GM23338 (cell line): ENCODE data around the gene CNOT6L. TPM values are rescaled to one million over a fixed set of nuclear protein-coding genes. Genes with fewer than 3 reads are reported as not detected.

Source experiments
- ATAC-seq: fragments of 200-7000 bp; cut with Tn5 transposase; 3 replicates; pipeline ENCODE4 v1.9.1; 2020
- DNase-seq: peaks from one replicate; pipeline ENCODE4 v3.0.0-alpha.2; 2015; ENCODE audit warnings: low spot score
- H2AFZ ChIP-seq: fragments of 200-600 bp; sonication (generic); 2 replicates; pipeline ENCODE4 v1.8.0; 2016; ENCODE audit warnings: antibody characterized with exemption, mild to moderate bottlenecking, moderate library complexity
- H3F3A ChIP-seq: fragments of 200-600 bp; sonication (generic); replicated peaks from 2 replicates; pipeline ENCODE4 v1.8.0; 2017; ENCODE audit warnings: antibody characterized with exemption, mixed run types, low read depth
- H3K27ac ChIP-seq: fragments of 200-600 bp; sonication (generic); 2 replicates; pipeline ENCODE4 v1.6.1; 2016; ENCODE audit warnings: low read depth
- H3K27me3 ChIP-seq: fragments of 200-600 bp; sonication (generic); 2 replicates; pipeline ENCODE4 v1.8.0; 2016; ENCODE audit warnings: mild to moderate bottlenecking, mixed run types, moderate library complexity; ENCODE audit not compliant: insufficient read depth
- H3K36me3 ChIP-seq: fragments of 200-600 bp; sonication (generic); 2 replicates; pipeline ENCODE4 v1.8.0; 2016; ENCODE audit warnings: mild to moderate bottlenecking; ENCODE audit not compliant: insufficient read depth
- H3K4me1 ChIP-seq: fragments of 200-600 bp; sonication (generic); 2 replicates; pipeline ENCODE4 v1.8.0; 2016; ENCODE audit warnings: mild to moderate bottlenecking, moderate library complexity; ENCODE audit not compliant: insufficient read depth
- H3K4me2 ChIP-seq: fragments of 200-600 bp; sonication (generic); 2 replicates; pipeline ENCODE4 v1.7.1; 2017; ENCODE audit warnings: mixed run types
- H3K4me3 ChIP-seq: fragments of 200-600 bp; sonication (generic); 2 replicates; pipeline ENCODE4 v1.6.1; 2016; ENCODE audit warnings: mixed run types
- H3K79me2 ChIP-seq: fragments of 200-600 bp; sonication (generic); replicated peaks from 2 replicates; pipeline ENCODE4 v1.8.0; 2017; ENCODE audit warnings: mild to moderate bottlenecking; ENCODE audit not compliant: insufficient read depth
- H3K9me2 ChIP-seq: fragments of 200-600 bp; sonication (generic); 2 replicates; pipeline ENCODE4 v1.8.0; 2017; ENCODE audit not compliant: insufficient read depth
- H4K20me1 ChIP-seq: fragments of 200-600 bp; sonication (generic); replicated peaks from 2 replicates; pipeline ENCODE4 v1.8.0; 2017; ENCODE audit warnings: mild to moderate bottlenecking; ENCODE audit not compliant: insufficient read depth
- H3K27ac Mint-ChIP-seq: 2 replicates; pipeline ENCODE4 v1.8.0; 2020; ENCODE audit warnings: inconsistent platforms, mild to moderate bottlenecking, moderate library complexity, mixed read lengths
- H3K27me3 Mint-ChIP-seq: 3 replicates; pipeline ENCODE4 v1.8.0; 2022; ENCODE audit warnings: low read depth, mild to moderate bottlenecking, moderate library complexity, mixed read lengths, inconsistent platforms; ENCODE audit not compliant: insufficient read depth, poor library complexity
- H3K36me3 Mint-ChIP-seq: 3 replicates; pipeline ENCODE4 v1.8.0; 2021; ENCODE audit warnings: low read depth, mild to moderate bottlenecking, inconsistent platforms, moderate library complexity, mixed read lengths
- H3K4me1 Mint-ChIP-seq: 3 replicates; pipeline ENCODE4 v1.8.0; 2020; ENCODE audit warnings: mild to moderate bottlenecking, inconsistent platforms, mixed read lengths
- H3K4me3 Mint-ChIP-seq: 3 replicates; pipeline ENCODE4 v1.8.0; 2021; ENCODE audit warnings: moderate library complexity, mild to moderate bottlenecking, inconsistent platforms, mixed read lengths
- H3K9me3 Mint-ChIP-seq: 3 replicates; pipeline ENCODE4 v1.8.0; 2020; ENCODE audit warnings: moderate library complexity, mild to moderate bottlenecking, inconsistent platforms, mixed read lengths
- CREB1 ChIP-seq: fragments of 250-450 bp; sonication (Bioruptor Pico); IDR thresholded peaks from 2 replicates; pipeline ENCODE4 v1.5.0; 2020; ENCODE audit warnings: low read depth, mild to moderate bottlenecking, moderate library complexity
- EZH2phosphoT487 ChIP-seq: fragments of 200-600 bp; sonication (generic); IDR thresholded peaks from one replicate; pipeline ENCODE4 v1.8.1; 2018; ENCODE audit warnings: antibody characterized with exemption; ENCODE audit not compliant: unreplicated experiment
- NANOG ChIP-seq: IDR thresholded peaks from 2 replicates; pipeline ENCODE4 v1.6.1; 2016; ENCODE audit warnings: antibody characterized with exemption, borderline replicate concordance
- POLR2AphosphoS5 ChIP-seq: IDR thresholded peaks from 2 replicates; pipeline ENCODE4 v1.6.1; 2016; ENCODE audit warnings: antibody characterized with exemption, low read depth
- ZNF114 ChIP-seq: fragments of 250-450 bp; sonication (Bioruptor Pico); IDR thresholded peaks from 2 replicates; pipeline ENCODE4 v1.5.0; 2020; ENCODE audit warnings: mild to moderate bottlenecking, moderate library complexity
- ZNF331 ChIP-seq: fragments of 250-450 bp; sonication (Bioruptor Pico); IDR thresholded peaks from 2 replicates; pipeline ENCODE4 v1.5.0; 2020; ENCODE audit warnings: low read depth, mild to moderate bottlenecking, moderate library complexity
- polyA plus RNA-seq: library from polyadenylated mRNA; unstranded; fragments of >200 nt; fragmentation: Nextera tagmentation; extraction: Ambion mirVana; gene quantifications from 2 replicates; pipeline ENCODE4 v1.2.1, GENCODE V29; 2016
- total RNA-seq: library from RNA; depleted of rRNA; stranded (reverse); fragments of >200 nt; shearing (Covaris generic); gene quantifications from 2 replicates; pipeline ENCODE4 v1.2.3, GENCODE V29; 2014
- TF ChIP-seq, protein P1 (sequence below): IDR thresholded peaks from one replicate; pipeline ENCODE4 v1.6.1; 2018; ENCODE audit warnings: antibody characterized with exemption; ENCODE audit not compliant: unreplicated experiment
- TF ChIP-seq, protein P2 (sequence below), 2 experiments: fragments of 200-600 bp in 1 of 2; sonication (generic) in 1 of 2; conservative IDR thresholded peaks; 2 replicates each; pipeline versions ENCODE4 v1.5.1 to v1.6.1; 2016 to 2017; ENCODE audit warnings: antibody characterized with exemption in 2 of 2, low read depth in 2 of 2, mild to moderate bottlenecking in 2 of 2, moderate library complexity in 1 of 2

CNOT6L gene
- total and polyA plus RNA-seq, 2 experiments from 2014 or later: 3.2 to 13.9 TPM

DNA sequence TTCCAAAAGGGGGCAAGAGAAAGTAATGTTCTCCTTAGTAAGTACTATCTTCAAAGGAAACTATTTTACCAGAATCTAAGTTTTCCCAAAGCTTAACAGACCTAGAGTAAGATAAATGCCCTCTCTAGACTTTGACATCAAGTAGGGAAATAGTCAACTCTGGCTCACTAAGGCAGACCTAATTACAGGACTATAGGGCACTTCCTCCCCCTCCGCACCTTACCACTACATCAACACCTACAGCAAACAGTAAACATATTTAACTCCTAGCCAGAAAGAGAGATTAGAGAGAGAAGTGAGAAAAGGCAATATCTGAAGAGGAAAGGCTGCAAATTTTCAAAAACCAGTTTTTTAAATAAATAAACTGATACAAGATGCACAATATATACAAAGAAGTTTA lies 60.4 kb downstream of the CNOT6L start (continued):
- TF ChIP-seq, protein P1, sequence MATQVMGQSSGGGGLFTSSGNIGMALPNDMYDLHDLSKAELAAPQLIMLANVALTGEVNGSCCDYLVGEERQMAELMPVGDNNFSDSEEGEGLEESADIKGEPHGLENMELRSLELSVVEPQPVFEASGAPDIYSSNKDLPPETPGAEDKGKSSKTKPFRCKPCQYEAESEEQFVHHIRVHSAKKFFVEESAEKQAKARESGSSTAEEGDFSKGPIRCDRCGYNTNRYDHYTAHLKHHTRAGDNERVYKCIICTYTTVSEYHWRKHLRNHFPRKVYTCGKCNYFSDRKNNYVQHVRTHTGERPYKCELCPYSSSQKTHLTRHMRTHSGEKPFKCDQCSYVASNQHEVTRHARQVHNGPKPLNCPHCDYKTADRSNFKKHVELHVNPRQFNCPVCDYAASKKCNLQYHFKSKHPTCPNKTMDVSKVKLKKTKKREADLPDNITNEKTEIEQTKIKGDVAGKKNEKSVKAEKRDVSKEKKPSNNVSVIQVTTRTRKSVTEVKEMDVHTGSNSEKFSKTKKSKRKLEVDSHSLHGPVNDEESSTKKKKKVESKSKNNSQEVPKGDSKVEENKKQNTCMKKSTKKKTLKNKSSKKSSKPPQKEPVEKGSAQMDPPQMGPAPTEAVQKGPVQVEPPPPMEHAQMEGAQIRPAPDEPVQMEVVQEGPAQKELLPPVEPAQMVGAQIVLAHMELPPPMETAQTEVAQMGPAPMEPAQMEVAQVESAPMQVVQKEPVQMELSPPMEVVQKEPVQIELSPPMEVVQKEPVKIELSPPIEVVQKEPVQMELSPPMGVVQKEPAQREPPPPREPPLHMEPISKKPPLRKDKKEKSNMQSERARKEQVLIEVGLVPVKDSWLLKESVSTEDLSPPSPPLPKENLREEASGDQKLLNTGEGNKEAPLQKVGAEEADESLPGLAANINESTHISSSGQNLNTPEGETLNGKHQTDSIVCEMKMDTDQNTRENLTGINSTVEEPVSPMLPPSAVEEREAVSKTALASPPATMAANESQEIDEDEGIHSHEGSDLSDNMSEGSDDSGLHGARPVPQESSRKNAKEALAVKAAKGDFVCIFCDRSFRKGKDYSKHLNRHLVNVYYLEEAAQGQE: no peak
- TF ChIP-seq CREB1 (CRISPR knock-in tag) (no peak), EZH2phosphoT487 (no peak)
- TF ChIP-seq, protein P2, sequence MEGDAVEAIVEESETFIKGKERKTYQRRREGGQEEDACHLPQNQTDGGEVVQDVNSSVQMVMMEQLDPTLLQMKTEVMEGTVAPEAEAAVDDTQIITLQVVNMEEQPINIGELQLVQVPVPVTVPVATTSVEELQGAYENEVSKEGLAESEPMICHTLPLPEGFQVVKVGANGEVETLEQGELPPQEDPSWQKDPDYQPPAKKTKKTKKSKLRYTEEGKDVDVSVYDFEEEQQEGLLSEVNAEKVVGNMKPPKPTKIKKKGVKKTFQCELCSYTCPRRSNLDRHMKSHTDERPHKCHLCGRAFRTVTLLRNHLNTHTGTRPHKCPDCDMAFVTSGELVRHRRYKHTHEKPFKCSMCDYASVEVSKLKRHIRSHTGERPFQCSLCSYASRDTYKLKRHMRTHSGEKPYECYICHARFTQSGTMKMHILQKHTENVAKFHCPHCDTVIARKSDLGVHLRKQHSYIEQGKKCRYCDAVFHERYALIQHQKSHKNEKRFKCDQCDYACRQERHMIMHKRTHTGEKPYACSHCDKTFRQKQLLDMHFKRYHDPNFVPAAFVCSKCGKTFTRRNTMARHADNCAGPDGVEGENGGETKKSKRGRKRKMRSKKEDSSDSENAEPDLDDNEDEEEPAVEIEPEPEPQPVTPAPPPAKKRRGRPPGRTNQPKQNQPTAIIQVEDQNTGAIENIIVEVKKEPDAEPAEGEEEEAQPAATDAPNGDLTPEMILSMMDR (conservative IDR thresholded peaks at IDR 0.05; ENCODE audit: low read depth in 2 of 2): no peak

DNA sequence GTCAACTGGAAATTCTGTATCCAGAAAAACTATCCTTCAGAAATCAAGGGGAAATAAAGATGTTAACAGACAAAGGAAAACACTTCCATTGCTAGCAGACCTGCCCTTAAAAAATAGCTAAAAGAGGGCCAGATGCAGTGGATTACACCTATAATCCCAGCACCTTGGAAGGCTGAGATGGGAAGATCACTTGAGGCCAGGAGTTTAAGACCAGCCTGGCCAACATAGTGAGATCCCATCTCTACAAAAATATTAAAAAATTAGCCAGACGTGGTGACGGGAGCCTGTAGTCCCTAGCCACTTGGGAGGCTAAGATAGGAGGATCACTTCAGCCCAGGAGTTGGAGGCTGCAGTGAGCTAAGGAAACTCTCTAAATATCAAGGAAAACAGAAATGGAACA lies 67.4 kb downstream of the CNOT6L start:
- H3K4me1 Mint-ChIP-seq: no peaks in the 10 kb centered on the region
- H3K27ac ChIP-seq: no peak overlapping the region
- no peaks in the 10 kb centered on the region for H3K79me2 ChIP-seq
- H3K36me3 ChIP-seq: no peaks in the 10 kb centered on the region
- H3K27me3 ChIP-seq: no peaks in the 10 kb centered on the region
- H3K27me3 Mint-ChIP-seq: no peaks in the 10 kb centered on the region
- no peaks in the 10 kb centered on the region; the same call in 2 of the 3 replicates for H3K9me3 Mint-ChIP-seq
- no peaks in the 10 kb centered on the region for H3K36me3 Mint-ChIP-seq
- no peaks in the 10 kb centered on the region for H3K9me2 ChIP-seq
- no peak for ATAC-seq
- no peak overlapping the region for H2AFZ ChIP-seq
- H3K27ac Mint-ChIP-seq: no peak overlapping the region
- no peak overlapping the region for H3K4me3 ChIP-seq
- H3K4me1 ChIP-seq: no peaks in the 10 kb centered on the region
- H3K4me2 ChIP-seq: no peak overlapping the region
- no peak overlapping the region for H3K4me3 Mint-ChIP-seq
- H3F3A ChIP-seq: no peaks in the 10 kb centered on the region
- no peaks in the 10 kb centered on the region for H4K20me1 ChIP-seq
- no peak for DNase-seq
- TF ChIP-seq, protein P2 (conservative IDR thresholded peaks at IDR 0.05; ENCODE audit: low read depth in 2 of 2): no peak
- TF ChIP-seq ZNF331: no peak
- TF ChIP-seq EZH2phosphoT487: no peak
- no peak for TF ChIP-seq NANOG
- no peak for TF ChIP-seq ZNF114 (CRISPR knock-in tag)
- no peak for TF ChIP-seq POLR2AphosphoS5
- TF ChIP-seq, protein P1: no peak
